G401 (cell line): Measurements from ENCODE around the gene COG3. TPM values are rescaled to one million over a fixed set of nuclear protein-coding genes. Genes with fewer than 3 reads are reported as not detected.

Source experiments
- total RNA-seq: library from RNA; depleted of rRNA; stranded (reverse); fragments of >200 nt; shearing (Covaris generic); gene quantifications from 2 replicates; pipeline ENCODE4 v1.2.3, GENCODE V29; 2014; rRNA removed

Gene COG3
- total RNA-seq, 1 experiment from 2014 or later = 29.1 TPM

Other genes starting within 250 kb of the COG3 start
- gene TPT1, start 123.8 kb upstream of the COG3 start, total RNA-seq = 1,171 and 1,350 TPM in 2 replicates
- 3.8 and 5.8 TPM in 2 replicates for gene SLC25A30, start 46.6 kb upstream of the COG3 start, total RNA-seq
- not detected in 2 replicates for gene ERICH6B, start 150.8 kb downstream of the COG3 start, total RNA-seq
- gene CBY2, start 237.4 kb downstream of the COG3 start, total RNA-seq = not detected in 2 replicates